T-helper 9 cell (primary cell): ENCODE results near the gene VPS37C.

Experiments
- DNase-seq: peaks from one replicate; pipeline ENCODE4 v3.0.0-alpha.2; 2020

The VPS37C gene

DNA sequence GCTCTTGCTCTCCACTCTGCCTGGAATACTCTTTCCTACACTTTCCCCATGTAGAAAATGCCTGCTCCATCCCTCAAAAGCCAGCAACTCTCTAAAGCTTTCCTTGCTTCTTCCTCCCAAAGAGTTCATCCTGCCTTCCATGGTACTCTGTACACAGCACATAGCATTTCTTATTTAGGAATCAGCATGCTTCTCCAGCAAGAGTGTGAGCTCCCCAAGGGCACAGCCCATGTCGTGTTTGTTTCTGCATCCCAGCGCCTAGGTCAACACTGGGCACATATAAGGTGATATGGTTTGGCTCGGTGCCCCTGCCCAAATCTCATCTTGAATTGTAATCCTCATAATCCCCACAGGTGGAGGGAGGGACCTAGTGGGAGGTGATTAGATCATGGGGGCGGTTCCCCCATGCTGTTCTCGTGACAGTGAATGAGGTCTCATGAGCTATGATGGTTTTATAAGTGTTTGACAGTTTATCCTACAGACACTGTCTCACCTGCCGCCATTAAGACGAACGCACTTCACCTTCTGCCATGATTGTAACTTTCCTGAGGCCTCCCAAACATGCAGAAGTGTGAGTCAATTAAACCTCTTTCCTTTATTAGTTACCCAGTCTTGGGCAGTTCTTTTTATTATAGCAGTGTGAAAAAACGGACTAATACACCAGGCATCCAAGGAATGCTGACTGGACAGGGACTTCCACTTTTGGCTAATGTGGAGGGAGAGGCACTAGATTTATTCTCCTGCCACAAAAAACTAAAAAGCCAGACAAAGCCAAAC, 8.2 kb downstream of the VPS37C start:
- no peak for DNase-seq

- DNase-seq: no peak
Observed at GRCh38 chr11:61151545-61152252, 9.5 kb downstream of the VPS37C start.

GRCh38 chr11:61150706-61151544, 10.3 kb downstream of the VPS37C start:
- no peak for DNase-seq

DNA sequence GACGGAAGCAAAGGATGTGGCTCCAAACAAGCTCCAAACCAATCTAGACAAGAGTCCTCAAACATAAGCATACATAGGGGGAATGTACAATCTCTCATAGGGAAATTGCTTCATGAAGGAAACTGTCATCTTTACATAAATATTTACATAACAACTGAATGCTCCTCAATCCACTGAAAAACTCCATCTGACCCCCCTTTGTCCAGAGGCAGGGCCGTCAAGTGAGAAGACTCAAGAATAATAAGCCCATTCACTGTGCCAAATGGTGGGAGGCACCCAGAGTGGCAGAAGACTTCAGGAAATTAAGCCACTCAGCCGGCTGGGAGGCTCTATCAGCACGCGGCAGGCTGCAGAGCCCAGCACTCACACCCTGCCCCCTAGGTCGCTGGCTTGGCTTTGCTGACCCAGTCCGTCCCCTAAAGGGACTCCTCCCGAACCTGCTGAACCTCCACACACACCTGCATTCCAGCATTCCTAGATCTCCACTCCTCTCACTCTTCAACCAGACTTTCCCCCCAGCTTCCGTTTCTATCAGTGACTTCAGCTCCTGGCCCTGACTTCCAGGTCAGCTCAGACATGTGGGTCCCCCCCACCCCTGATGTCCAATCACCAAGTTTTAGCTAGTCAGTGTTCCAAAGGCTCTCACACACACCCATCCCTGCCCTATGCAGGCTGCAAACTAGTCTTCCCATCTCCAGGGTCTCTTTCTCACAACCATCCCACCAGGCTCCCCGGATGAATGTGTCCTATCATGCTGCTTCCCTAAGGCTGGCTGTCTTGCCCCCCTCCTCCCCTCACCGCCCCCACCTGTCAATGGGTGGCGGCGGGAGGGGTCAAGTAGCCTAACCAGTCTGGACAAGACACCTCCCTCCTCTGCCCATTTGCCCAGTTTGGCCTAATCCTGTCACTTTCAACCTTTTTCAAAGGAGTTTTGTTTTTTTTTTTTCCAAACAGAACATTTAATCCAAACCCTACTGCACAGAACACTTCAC, 11.3 kb downstream of the VPS37C start:
- DNase-seq: no peak

DNA sequence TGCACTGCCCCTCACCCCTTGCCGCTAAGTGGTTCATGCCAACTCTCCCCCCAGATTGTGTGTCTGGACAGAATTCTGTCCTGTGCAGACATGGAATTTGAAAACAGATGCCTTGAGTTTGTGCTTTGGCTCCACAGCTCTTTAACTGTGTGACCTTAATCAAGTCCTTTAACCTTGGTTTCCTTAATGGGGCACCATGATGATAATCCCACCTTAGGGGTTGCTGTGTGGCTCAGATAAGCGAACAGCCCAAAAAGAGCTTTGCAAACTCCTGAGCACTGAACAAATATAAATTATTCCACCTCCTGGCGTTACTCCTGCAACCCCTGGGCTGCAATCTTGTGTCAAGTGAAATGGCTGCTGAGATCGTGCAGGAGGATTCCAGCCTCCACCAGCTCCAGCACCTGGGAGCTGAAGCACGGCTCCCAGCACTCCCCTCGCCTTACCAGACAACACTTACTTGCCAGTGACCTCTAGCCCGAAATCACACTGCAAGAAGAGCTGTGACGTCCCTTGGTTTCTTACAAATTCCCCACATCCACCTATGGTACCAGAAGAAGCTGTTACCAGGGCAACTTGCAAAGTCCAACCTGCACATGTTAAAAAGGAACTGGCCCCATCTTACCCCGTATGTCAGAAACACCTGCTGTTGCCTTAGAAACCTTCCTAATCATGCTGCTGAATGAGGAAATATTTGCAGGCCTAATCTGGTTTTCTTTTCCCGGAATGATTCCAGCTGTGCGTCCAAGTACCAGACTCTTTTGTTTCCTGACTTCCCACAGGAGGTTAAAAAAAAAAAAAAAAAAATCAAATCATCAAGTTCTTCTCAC, 13.2 kb downstream of the VPS37C start:
- DNase-seq: no peak

GRCh38 chr11:61147271-61147670, 14.0 kb downstream of the VPS37C start:
- no peak for DNase-seq

GRCh38 chr11:61146416-61146815, 14.8 kb downstream of the VPS37C start:
- no peak for DNase-seq

DNA sequence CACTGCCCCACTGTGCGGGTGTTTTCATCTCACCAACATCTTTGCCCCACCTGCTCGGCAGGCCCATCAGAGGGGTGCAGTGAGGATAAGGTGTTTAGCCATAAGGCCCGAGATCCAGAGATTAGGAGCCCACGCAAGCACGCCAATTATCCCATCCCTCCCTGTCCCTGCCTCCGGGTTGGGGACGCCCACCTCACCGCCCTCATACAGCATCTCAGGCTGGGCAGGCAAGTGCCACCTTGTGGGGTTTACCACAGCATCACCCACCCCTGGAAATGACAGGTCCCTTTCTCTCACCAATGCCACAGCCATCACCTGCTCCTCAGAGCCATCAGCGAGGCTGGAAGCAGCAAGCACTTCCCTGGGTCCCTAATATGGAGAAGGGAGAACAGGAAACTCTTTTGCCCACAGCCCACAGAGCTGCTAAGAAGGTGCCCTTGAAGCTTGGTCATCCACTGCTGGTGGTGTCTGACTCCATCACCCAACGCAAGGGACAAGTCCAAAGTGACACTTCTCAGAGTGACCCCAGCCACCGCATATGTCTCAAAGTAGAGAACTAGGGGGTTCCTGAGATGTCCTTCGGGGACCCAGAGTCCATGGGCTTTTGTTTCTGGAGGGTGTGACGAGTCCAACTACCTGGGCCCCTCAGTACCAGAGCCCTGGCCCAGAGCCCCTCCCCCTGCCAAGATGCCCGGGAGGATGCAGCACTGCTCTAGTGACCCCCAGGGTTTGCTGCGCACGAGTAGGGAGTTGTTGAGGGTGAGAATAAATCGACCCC, 15.8 kb downstream of the VPS37C start:
- DNase-seq: no peak

- no peak for DNase-seq
Observed at GRCh38 chr11:61144511-61145179, 16.6 kb downstream of the VPS37C start.

DNA sequence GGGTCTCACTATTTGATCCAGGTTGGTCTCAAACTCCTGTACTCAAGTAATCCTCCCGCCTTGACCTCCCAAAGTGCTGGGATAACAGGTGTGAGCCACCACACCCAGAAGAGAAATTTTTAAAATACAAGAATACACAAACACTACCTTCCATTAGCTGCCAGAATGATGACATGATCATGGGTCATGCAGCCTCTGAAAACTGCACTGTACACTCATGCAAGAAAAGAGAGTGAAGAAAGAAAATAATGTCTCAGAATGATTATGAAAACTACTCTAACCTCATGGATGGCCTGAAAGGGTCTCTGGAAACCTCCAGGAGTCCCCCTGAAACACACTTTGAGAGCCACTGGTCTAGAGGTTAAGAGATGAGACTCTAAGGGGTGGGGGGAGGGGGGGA, 18.8 kb downstream of the VPS37C start:
- no peak for DNase-seq

- DNase-seq: no peak
Observed at GRCh38 chr11:61141601-61142028, 19.6 kb downstream of the VPS37C start.

DNA sequence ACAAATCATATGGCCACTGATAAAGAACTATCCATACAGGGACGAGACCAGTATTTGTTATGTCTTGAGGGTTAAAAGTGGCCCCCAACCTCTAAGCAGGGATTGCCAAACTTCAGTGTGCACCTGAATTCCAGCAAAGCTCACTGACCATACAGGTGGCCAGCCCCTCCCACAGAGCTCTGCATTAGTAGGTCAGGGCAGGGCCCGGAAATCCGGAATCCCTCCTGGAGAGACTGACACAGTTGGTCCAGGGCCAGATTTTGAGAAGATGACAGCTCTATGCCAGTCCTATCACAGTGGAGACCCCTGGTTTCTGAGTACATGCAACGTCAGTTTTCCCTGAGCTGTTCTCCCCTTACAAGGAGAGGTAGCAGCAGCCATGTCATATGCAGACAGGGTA, 20.8 kb downstream of the VPS37C start:
- no peak for DNase-seq

- DNase-seq: no peak
Observed at GRCh38 chr11:61139387-61139786, 21.8 kb downstream of the VPS37C start.

GRCh38 chr11:61138935-61139334, 22.3 kb downstream of the VPS37C start:
- DNase-seq: no peak

GRCh38 chr11:61134801-61135257, 26.4 kb downstream of the VPS37C start:
- no peak for DNase-seq

GRCh38 chr11:61133956-61134662, 27.1 kb downstream of the VPS37C start:
- DNase-seq: no peak

DNA sequence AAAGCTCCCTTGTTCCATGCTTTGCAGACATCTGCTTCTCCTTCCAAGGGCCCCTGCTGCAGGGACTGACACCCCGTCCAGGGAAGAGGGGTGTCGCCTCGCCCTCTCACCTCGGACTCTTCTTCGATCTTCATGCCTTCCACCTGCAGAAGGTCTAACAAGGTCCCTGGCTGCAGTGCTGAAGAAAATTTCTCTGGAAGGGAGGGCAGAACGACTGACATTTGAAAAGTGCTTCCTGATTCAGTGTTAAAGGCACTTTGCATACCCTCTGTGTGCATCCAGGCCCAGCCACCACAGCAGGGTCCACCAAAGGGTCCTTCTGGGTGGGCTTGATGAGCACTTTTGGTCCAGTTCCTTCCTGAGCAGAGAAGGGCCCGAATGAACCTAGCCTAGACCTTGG, 28.1 kb downstream of the VPS37C start:
- DNase-seq: no peak

- no peak for DNase-seq
Observed at GRCh38 chr11:61132646-61133045, 28.6 kb downstream of the VPS37C start.

DNA sequence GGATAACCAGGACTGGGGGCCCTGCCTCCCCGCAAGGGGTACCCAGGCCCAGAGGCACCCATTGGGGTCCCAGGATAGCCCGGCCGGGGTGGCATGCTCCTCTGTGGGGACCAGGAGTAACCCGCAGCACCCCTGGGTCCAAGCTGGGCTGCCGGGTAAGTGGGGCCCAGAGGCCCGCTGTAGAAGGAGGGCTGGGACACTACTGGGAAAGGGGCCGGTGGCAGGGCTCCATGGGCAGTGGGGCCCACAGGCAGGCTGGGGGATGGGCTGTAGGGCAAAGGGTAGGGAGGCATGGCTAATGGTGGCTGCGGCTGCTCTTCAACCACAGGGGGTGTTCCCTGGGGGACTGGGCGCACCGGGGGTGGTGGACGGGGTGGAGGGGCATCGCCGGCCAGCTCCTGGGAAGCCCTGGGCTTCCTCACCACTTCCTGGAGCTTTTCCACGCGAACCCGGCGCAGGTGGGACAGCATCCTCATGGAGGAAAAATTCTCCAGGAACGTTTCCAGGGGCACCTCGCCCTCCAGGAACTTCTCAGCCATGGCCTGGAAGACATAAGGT, 29.1 kb downstream of the VPS37C start:
- no peak for DNase-seq
